Measurements from ENCODE around the gene CLCN1.

CLCN1 gene

GRCh38 chr7:143399642-143400041 lies 83.7 kb downstream of the CLCN1 start:
- no peak overlapping the region for H3K4me2 ChIP-seq (ENCODE audit: insufficient read depth, low read length)
- DNase-seq (no peak), ATAC-seq (ENCODE audit: insufficient read depth, low read depth) (no peak)
- no peaks in the 10 kb centered on the region for H3K36me3 ChIP-seq (ENCODE audit: insufficient read depth, low read length)
- no peak overlapping the region for H3K9ac ChIP-seq (ENCODE audit: low read depth, low read length)
- no peak overlapping the region for H3K27ac ChIP-seq (ENCODE audit: low read length)
- H3K79me2 ChIP-seq (ENCODE audit: insufficient read depth, low read length): no peaks in the 10 kb centered on the region
- TF ChIP-seq EZH2 (IDR thresholded peaks at IDR 0.05; ENCODE audit: borderline replicate concordance, low read depth, low read length, severe bottlenecking): no peak
- TF ChIP-seq, protein P1, sequence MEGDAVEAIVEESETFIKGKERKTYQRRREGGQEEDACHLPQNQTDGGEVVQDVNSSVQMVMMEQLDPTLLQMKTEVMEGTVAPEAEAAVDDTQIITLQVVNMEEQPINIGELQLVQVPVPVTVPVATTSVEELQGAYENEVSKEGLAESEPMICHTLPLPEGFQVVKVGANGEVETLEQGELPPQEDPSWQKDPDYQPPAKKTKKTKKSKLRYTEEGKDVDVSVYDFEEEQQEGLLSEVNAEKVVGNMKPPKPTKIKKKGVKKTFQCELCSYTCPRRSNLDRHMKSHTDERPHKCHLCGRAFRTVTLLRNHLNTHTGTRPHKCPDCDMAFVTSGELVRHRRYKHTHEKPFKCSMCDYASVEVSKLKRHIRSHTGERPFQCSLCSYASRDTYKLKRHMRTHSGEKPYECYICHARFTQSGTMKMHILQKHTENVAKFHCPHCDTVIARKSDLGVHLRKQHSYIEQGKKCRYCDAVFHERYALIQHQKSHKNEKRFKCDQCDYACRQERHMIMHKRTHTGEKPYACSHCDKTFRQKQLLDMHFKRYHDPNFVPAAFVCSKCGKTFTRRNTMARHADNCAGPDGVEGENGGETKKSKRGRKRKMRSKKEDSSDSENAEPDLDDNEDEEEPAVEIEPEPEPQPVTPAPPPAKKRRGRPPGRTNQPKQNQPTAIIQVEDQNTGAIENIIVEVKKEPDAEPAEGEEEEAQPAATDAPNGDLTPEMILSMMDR (IDR thresholded peaks at IDR 0.05; ENCODE audit: borderline replicate concordance, extremely low read depth, low read length, poor library complexity, severe bottlenecking): no peak
- no peak overlapping the region for H3K4me3 ChIP-seq (ENCODE audit: low read depth in 1 of 2, low read length in 2 of 2)
- H3K4me1 ChIP-seq (ENCODE audit: insufficient read depth, low read length): no peaks in the 10 kb centered on the region
- no peaks in the 10 kb centered on the region for H4K20me1 ChIP-seq (ENCODE audit: insufficient read depth, low read length)
- H3K9me3 ChIP-seq (ENCODE audit: insufficient read depth, low read length, severe bottlenecking): no peaks in the 10 kb centered on the region
- no peaks in the 10 kb centered on the region for H3K27me3 ChIP-seq (ENCODE audit: insufficient read depth, low read length, poor library complexity)
- H2AFZ ChIP-seq (ENCODE audit: low read depth, low read length): no peak overlapping the region

DNA sequence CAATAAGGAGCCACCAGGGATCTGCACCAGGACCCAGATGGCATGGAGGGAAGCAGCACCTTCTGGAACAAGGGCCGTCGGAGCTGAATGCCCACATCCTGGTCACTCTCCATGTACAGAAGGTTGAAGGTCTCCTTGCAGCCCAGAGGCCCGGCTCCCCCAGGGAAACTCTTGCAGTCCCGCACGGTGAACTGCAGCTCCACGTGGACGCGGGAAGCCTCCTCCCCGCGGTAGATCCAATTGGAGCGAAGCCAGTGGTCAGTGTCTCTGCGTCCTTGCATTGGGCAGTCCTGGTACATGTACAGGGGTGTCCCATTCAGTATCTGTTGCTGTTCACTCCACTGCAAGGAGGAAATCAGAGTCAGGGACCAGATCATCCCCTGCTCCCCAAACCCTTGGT lies 85.4 kb downstream of the CLCN1 start:
- H3K9ac ChIP-seq (ENCODE audit: low read depth, low read length): no peak overlapping the region
- H3K9me3 ChIP-seq (ENCODE audit: insufficient read depth, low read length, severe bottlenecking): no peaks in the 10 kb centered on the region
- no peak overlapping the region for H2AFZ ChIP-seq (ENCODE audit: low read depth, low read length)
- DNase-seq (no peak), ATAC-seq (ENCODE audit: insufficient read depth, low read depth) (no peak)
- H4K20me1 ChIP-seq (ENCODE audit: insufficient read depth, low read length): no peaks in the 10 kb centered on the region
- TF ChIP-seq, protein P1 (IDR thresholded peaks at IDR 0.05; ENCODE audit: borderline replicate concordance, extremely low read depth, low read length, poor library complexity, severe bottlenecking): no peak
- no peak for TF ChIP-seq EZH2 (IDR thresholded peaks at IDR 0.05; ENCODE audit: borderline replicate concordance, low read depth, low read length, severe bottlenecking)
- H3K36me3 ChIP-seq (ENCODE audit: insufficient read depth, low read length): no peaks in the 10 kb centered on the region
- H3K4me2 ChIP-seq (ENCODE audit: insufficient read depth, low read length): no peak overlapping the region
- H3K27me3 ChIP-seq (ENCODE audit: insufficient read depth, low read length, poor library complexity): no peaks in the 10 kb centered on the region
- H3K27ac ChIP-seq (ENCODE audit: low read length): no peak overlapping the region
- H3K79me2 ChIP-seq (ENCODE audit: insufficient read depth, low read length): no peaks in the 10 kb centered on the region
- no peak overlapping the region for H3K4me3 ChIP-seq (ENCODE audit: low read depth in 1 of 2, low read length in 2 of 2)
- no peaks in the 10 kb centered on the region for H3K4me1 ChIP-seq (ENCODE audit: insufficient read depth, low read length)
